Left lung (tissue), 10 donors: Measurements from ENCODE around the gene FADS2. TPM values are rescaled to one million over a fixed set of nuclear protein-coding genes. Genes with fewer than 3 reads are reported as not detected.
A peak's percentile ranks its signal among the peaks of the same experiment; 100 is the strongest.

Source experiments
- ATAC-seq: fragments of 200-7000 bp; cut with Tn5 transposase; one replicate; pipeline ENCODE4 v1.9.1; 2020; ENCODE audit warnings: moderate library complexity
- DNase-seq, 4 donors: peaks; one replicate each; pipeline ENCODE4 v3.0.0-alpha.2; 2013 to 2020
- H3K27ac ChIP-seq, 2 donors: fragments of 200-600 bp; sonication (generic) in 1 of 2; one replicate each; pipeline versions ENCODE4 v1.5.0 to v1.8.0; 2020 to 2021
- H3K27me3 ChIP-seq, 2 donors: fragments of 200-600 bp; sonication (generic) in 1 of 2; one replicate each; pipeline versions ENCODE4 v1.5.0 to v1.8.0; 2020 to 2021
- H3K36me3 ChIP-seq, 2 donors: fragments of 200-600 bp; sonication (generic) in 1 of 2; one replicate each; pipeline versions ENCODE4 v1.5.0 to v1.8.0; 2020 to 2021
- H3K4me1 ChIP-seq, 2 donors: fragments of 200-600 bp; one replicate each; pipeline ENCODE4 v1.8.0; 2021
- H3K4me3 ChIP-seq, 2 donors: fragments of 200-600 bp; sonication (generic) in 1 of 2; one replicate each; pipeline versions ENCODE4 v1.5.0 to v1.8.0; 2020 to 2021; ENCODE audit warnings: mild to moderate bottlenecking in 1 of 2
- H3K9me3 ChIP-seq, 2 donors: fragments of 200-600 bp; sonication (generic) in 1 of 2; one replicate each; pipeline versions ENCODE4 v1.5.0 to v1.8.0; 2020 to 2021
- intact Hi-C, 2 donors: fragments of 100-400 bp; cut with DNase I; formaldehyde crosslinking; loops; one replicate each; pipeline versions ENCODE4 v1.11.2 to v1.14.2; 2022
- polyA plus RNA-seq, 6 donors: library from polyadenylated mRNA; unstranded; fragments of 120-200 nt; gene quantifications; one replicate each; pipeline ENCODE4 v1.2.1, GENCODE V29; 2013; ENCODE audit not compliant: insufficient read length in 6 of 6
- total RNA-seq, 2 donors: library from RNA; stranded (reverse); fragmentation: NEBNext Ultra II Directional; extraction: Animal tissue kit (Norgen Biotek cat#: 25700); gene quantifications; one replicate each; pipeline ENCODE4 v1.2.1, GENCODE V29; 2021
- TF ChIP-seq, protein P1 (sequence below), 2 donors: fragments of 200-600 bp; sonication (generic) in 1 of 2; IDR thresholded peaks; one replicate each; pipeline versions ENCODE4 v1.5.0 to v1.8.0; 2021; ENCODE audit warnings: antibody characterized with exemption in 2 of 2
- donor health status: DM: no; HTN: yes; CAD: no.
- donor health status: DM: no; HTN: no; CAD: no.

Gene FADS2
- total and polyA plus RNA-seq, 8 donors, result 45.4 to 295 (median 94.9) TPM

DNA sequence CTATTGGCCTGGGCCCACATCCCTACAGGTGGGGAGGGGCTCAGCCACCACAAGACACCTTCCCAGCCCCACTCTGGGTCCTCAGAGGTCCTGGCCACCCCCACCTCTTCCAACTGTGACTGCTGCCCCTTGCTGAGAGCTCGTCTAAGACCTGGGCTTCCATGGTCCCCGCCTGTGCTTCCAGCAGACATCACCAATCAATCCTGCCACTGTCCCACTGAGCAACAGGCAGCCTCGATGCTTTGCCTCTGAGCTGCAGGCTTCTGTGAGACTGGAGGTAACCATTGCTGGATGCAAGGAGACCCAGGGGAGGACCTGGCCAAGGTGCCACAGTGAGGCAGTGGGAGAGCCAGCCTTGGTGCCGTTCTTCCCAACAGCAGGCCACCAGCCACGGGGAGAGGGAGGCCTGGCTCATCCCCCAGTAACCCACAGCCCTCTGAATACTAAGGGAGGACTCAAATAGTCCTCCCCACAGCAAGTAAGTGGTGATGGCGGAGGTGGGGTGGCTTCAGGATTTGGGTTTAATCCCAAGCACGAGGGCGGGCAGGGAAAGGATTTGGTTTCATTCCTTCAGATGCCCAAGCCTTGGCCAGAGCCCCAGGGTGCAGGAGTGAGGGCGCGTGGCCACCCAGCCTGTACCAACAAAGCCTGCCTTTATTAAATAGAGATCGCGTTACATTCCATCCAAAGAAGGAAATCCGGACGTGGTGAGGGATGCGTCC lies 68.7 kb downstream of the FADS2 start:
- TF ChIP-seq, protein P1, sequence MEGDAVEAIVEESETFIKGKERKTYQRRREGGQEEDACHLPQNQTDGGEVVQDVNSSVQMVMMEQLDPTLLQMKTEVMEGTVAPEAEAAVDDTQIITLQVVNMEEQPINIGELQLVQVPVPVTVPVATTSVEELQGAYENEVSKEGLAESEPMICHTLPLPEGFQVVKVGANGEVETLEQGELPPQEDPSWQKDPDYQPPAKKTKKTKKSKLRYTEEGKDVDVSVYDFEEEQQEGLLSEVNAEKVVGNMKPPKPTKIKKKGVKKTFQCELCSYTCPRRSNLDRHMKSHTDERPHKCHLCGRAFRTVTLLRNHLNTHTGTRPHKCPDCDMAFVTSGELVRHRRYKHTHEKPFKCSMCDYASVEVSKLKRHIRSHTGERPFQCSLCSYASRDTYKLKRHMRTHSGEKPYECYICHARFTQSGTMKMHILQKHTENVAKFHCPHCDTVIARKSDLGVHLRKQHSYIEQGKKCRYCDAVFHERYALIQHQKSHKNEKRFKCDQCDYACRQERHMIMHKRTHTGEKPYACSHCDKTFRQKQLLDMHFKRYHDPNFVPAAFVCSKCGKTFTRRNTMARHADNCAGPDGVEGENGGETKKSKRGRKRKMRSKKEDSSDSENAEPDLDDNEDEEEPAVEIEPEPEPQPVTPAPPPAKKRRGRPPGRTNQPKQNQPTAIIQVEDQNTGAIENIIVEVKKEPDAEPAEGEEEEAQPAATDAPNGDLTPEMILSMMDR (IDR thresholded peaks at IDR 0.05), result no peak
- H3K4me1 ChIP-seq, result peaks cover 0 to 22% of the 10 kb centered on the region in 2 donors
- H3K27me3 ChIP-seq, result peaks cover 0 to 5% of the 10 kb centered on the region in 2 donors
- intact Hi-C loops, result loop anchor here in 1 of 2 donors (5.0 kb wide), 1 partner anchor 50 kb away; no protein-coding TSS in a partner anchor
- no peaks in the 10 kb centered on the region for H3K36me3 ChIP-seq
- no peaks in the 10 kb centered on the region for H3K9me3 ChIP-seq
- H3K4me3 ChIP-seq, result no peak overlapping the region
- no peak for DNase-seq
- ATAC-seq, result no peak
- no peak overlapping the region for H3K27ac ChIP-seq

DNA sequence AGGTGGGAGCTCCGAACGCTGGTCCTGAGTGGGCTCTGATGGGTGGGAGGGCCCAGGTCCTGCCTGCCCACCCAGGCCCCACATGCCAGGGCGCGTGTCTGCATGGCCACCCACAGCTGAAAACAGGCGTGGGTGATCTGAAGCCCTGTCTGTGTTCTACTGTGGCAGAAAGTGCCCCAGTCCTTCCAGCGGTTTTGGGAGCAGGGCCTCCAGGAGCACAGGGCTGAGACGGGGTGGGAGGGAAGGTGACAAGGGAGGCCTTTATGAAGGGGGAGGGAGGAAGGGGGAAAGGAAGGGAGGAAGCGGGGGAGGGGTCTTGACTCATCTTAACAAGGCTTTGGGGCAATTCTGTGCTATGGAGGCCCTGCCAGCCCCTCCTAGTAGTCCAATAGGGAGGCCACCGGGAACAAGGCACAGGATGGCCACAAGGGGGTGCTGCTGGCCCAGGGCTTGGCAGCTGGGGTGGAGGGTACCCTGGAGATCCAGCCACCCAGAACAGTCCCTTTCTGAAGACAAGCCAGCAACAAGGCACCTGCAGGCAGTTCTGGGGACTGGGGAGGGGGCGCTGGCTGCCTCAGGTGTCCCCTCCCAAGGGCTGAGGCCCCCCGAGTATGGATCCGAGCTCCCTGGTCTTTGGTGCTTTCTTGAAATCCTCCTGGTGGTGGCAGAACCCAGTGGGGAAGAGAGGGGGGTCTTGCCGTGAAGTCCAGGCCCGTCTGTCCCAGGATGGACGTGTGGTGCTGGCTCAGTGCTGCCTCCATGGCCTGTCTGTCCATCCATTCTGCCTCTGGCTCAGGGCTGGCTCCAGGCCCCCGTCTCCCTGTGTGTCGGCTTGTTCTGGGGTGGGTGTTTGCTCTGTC lies 69.5 kb downstream of the FADS2 start:
- Histone ChIP-seq H3K4me3 (no peak overlapping the region), H3K27me3 (no peaks in the 10 kb centered on the region), H3K36me3 (no peaks in the 10 kb centered on the region), H3K4me1 (peaks cover 0 to 18% of the 10 kb centered on the region in 2 donors), H3K27ac (no peak overlapping the region), H3K9me3 (no peaks in the 10 kb centered on the region)
- DNase-seq, result peak; percentile 46 to 94 (median 69)
- TF ChIP-seq, protein P1 (IDR thresholded peaks at IDR 0.05), result peak; percentile 77 to 92
- ATAC-seq, result peak; percentile 79
- intact Hi-C loops, result loop anchor here in 1 of 2 donors (5.0 kb wide), 1 partner anchor 50 kb away; no protein-coding TSS in a partner anchor

DNA sequence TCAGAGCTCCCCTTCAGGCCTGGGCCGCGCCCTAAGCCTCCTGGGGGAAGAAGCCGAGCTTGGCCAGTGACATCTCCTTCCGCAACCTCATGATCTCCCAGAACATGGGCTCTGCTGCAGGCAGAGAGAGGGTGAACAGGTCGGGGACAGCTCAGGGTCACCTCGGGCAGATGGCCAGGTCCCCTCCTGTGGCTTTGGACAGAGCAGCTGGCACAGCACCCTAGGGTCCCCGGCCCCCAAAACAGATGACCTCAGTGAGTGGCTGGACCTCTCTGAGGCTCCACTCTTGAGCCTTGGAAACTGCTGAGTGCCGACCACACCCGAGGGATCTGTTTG lies 70.1 kb downstream of the FADS2 start:
- Histone ChIP-seq H3K36me3 (no peaks in the 10 kb centered on the region), H3K4me3 (no peak overlapping the region), H3K27ac (no peak overlapping the region), H3K9me3 (no peaks in the 10 kb centered on the region), H3K4me1 (peaks cover 0 to 18% of the 10 kb centered on the region in 2 donors), H3K27me3 (no peaks in the 10 kb centered on the region)
- ATAC-seq, result no peak
- TF ChIP-seq, protein P1 (IDR thresholded peaks at IDR 0.05), result no peak
- intact Hi-C loops, result loop anchor here in 1 of 2 donors (5.0 kb wide), 1 partner anchor 49 kb away; no protein-coding TSS in a partner anchor
- DNase-seq, result no peak

DNA sequence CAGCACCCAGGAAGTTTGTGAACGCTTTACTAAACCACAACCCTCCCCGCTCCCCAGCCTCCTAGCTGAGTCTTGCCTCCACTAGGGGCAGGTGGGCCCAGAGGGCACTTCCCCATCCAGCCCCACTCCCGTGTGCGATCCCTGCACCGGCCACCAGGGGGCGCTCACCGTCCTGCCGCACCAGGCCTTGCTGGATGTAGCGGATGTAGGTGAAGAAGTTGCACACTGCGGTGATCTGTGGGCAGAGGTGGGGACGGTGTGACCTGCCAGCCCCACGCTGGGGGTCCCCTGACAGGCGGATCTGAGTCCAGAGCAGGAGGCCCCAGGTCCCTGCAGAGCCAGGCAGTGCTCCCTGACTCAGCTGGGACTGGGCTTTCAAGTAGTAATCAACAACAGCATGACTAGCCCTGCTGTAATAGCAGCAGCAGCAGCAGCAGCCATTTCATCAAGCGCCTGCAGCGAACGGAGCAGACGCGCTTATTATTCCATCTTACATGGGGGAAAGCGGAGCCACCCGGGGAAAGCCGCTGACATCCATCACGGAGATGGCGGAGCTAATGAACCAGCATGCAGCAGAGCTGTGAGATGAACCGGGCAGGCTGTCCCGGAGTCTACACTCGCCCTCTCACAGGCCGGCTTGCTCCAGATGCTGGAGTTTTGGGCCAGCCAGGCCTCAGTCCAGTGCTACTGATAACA lies 71.2 kb downstream of the FADS2 start:
- ATAC-seq (peak; percentile 91), DNase-seq (peak; percentile 64 to 99 (median 81))
- Histone ChIP-seq H3K4me1 (peaks cover 0 to 18% of the 10 kb centered on the region in 2 donors), H3K27ac (no peak overlapping the region), H3K4me3 (no peak overlapping the region), H3K9me3 (no peaks in the 10 kb centered on the region), H3K36me3 (no peaks in the 10 kb centered on the region), H3K27me3 (no peaks in the 10 kb centered on the region)
- TF ChIP-seq, protein P1 (IDR thresholded peaks at IDR 0.05), result peak; percentile 100
- intact Hi-C loops, result loop anchor here in 1 of 2 donors (5.0 kb wide), 1 partner anchor 48 kb away; no protein-coding TSS in a partner anchor
